OCI-LY1 (cell line): Measurements from ENCODE around the gene SLCO4C1.

Source experiments
- H2AFZ ChIP-seq: fragments of 200-600 bp; sonication (generic), shearing (Covaris generic); 2 replicates; pipeline ENCODE4 v1.6.0; 2014; ENCODE audit warnings: antibody characterized with exemption, mild to moderate bottlenecking, low read length
- H3F3A ChIP-seq: fragments of 200-600 bp; sonication (generic), shearing (Covaris generic); 2 replicates; pipeline ENCODE4 v1.6.0; 2014; ENCODE audit warnings: mild to moderate bottlenecking, antibody characterized with exemption, low read length, moderate library complexity; ENCODE audit not compliant: insufficient read depth
- H3K27ac ChIP-seq: fragments of 200-600 bp; sonication (generic); 2 replicates; pipeline ENCODE4 v1.5.1; 2014; ENCODE audit warnings: low read length, mixed run types, mild to moderate bottlenecking, low read depth; ENCODE audit not compliant: poor library complexity, severe bottlenecking
- H3K27me3 ChIP-seq: fragments of 200-600 bp; sonication (generic); 2 replicates; pipeline ENCODE4 v1.6.0; 2014; ENCODE audit warnings: antibody characterized with exemption, mild to moderate bottlenecking, low read length, moderate library complexity; ENCODE audit not compliant: insufficient read depth
- H3K36me3 ChIP-seq: fragments of 200-600 bp; sonication (generic); 2 replicates; pipeline ENCODE4 v1.6.1; 2014; ENCODE audit warnings: mild to moderate bottlenecking, antibody characterized with exemption, low read length, moderate library complexity, mixed read lengths; ENCODE audit not compliant: insufficient read depth
- H3K4me1 ChIP-seq: fragments of 200-600 bp; sonication (generic); 2 replicates; pipeline ENCODE4 v1.5.1; 2014; ENCODE audit warnings: mild to moderate bottlenecking, low read length, moderate library complexity; ENCODE audit not compliant: insufficient read depth, severe bottlenecking
- H3K4me2 ChIP-seq: fragments of 200-600 bp; sonication (generic), shearing (Covaris generic); 2 replicates; pipeline ENCODE4 v1.6.1; 2014; ENCODE audit warnings: low read length
- H3K4me3 ChIP-seq: fragments of 200-600 bp; sonication (generic); 2 replicates; pipeline ENCODE4 v1.5.1; 2014; ENCODE audit warnings: low read length, low read depth, mild to moderate bottlenecking, mixed read lengths; ENCODE audit not compliant: poor library complexity, severe bottlenecking
- H3K79me2 ChIP-seq: fragments of 200-600 bp; shearing (Covaris generic); 2 replicates; pipeline ENCODE4 v1.6.1; 2016; ENCODE audit warnings: mixed run types, low read length, mixed read lengths; ENCODE audit not compliant: insufficient read depth
- H3K9ac ChIP-seq: fragments of 200-600 bp; sonication (generic), shearing (Covaris generic); 2 replicates; pipeline ENCODE4 v1.6.1; 2014; ENCODE audit warnings: mild to moderate bottlenecking, low read length, mixed read lengths
- H3K9me2 ChIP-seq: fragments of 200-600 bp; sonication (generic), shearing (Covaris generic); 2 replicates; pipeline ENCODE4 v1.6.1; 2014; ENCODE audit warnings: low read depth, mild to moderate bottlenecking, low read length, mixed read lengths
- H3K9me3 ChIP-seq: fragments of 200-600 bp; shearing (Covaris generic); 2 replicates; pipeline ENCODE4 v1.6.1; 2014; ENCODE audit warnings: low read length, mixed read lengths
- H4K20me1 ChIP-seq: fragments of 200-600 bp; sonication (generic), shearing (Covaris generic); 2 replicates; pipeline ENCODE4 v1.6.0; 2016; ENCODE audit warnings: mild to moderate bottlenecking, low read length; ENCODE audit not compliant: insufficient read depth
- CTCF ChIP-seq: fragments of 200-600 bp; sonication (generic), shearing (Covaris generic); IDR thresholded peaks from 2 replicates; pipeline ENCODE4 v1.5.1; 2017; ENCODE audit warnings: mild to moderate bottlenecking, antibody characterized with exemption, low read length, moderate library complexity, mixed read lengths
- EZH2 ChIP-seq: fragments of 200-600 bp; sonication (generic), shearing (Covaris generic); IDR thresholded peaks from 2 replicates; pipeline ENCODE4 v1.8.0; 2017; ENCODE audit warnings: borderline replicate concordance, mixed run types, mild to moderate bottlenecking, antibody characterized with exemption, low read length, moderate library complexity, mixed read lengths

The SLCO4C1 gene

GRCh38 chr5:102309586-102309985 lies 13.5 kb upstream of the SLCO4C1 start:
- H3K79me2 ChIP-seq, result no peaks in the 10 kb centered on the region
- H4K20me1 ChIP-seq, result no peaks in the 10 kb centered on the region
- H3K36me3 ChIP-seq, result no peaks in the 10 kb centered on the region
- TF ChIP-seq CTCF (no peak), EZH2 (no peak)
- H3K9ac ChIP-seq, result no peak overlapping the region
- no peaks in the 10 kb centered on the region for H3K9me3 ChIP-seq
- no peak overlapping the region for H3K4me2 ChIP-seq
- H3F3A ChIP-seq, result no peaks in the 10 kb centered on the region
- H3K27me3 ChIP-seq, result no peaks in the 10 kb centered on the region
- no peak overlapping the region for H3K4me3 ChIP-seq
- H3K27ac ChIP-seq, result no peak overlapping the region
- no peaks in the 10 kb centered on the region for H3K9me2 ChIP-seq
- H3K4me1 ChIP-seq, result no peaks in the 10 kb centered on the region
- H2AFZ ChIP-seq, result no peak overlapping the region

GRCh38 chr5:102307232-102307631 lies 11.1 kb upstream of the SLCO4C1 start:
- Histone ChIP-seq H3K36me3 (no peaks in the 10 kb centered on the region), H3K4me2 (no peak overlapping the region), H3K9me3 (no peaks in the 10 kb centered on the region), H3K27me3 (no peaks in the 10 kb centered on the region), H3K79me2 (no peaks in the 10 kb centered on the region), H4K20me1 (no peaks in the 10 kb centered on the region), H3F3A (no peaks in the 10 kb centered on the region), H2AFZ (no peak overlapping the region), H3K9ac (no peak overlapping the region), H3K27ac (no peak overlapping the region), H3K4me1 (no peaks in the 10 kb centered on the region), H3K4me3 (no peak overlapping the region), H3K9me2 (no peaks in the 10 kb centered on the region)
- TF ChIP-seq CTCF (no peak), EZH2 (no peak)

GRCh38 chr5:102306121-102306520 lies 10.0 kb upstream of the SLCO4C1 start:
- no peaks in the 10 kb centered on the region for H4K20me1 ChIP-seq
- no peak overlapping the region for H3K9ac ChIP-seq
- H3K9me2 ChIP-seq, result no peaks in the 10 kb centered on the region
- no peak overlapping the region for H3K27ac ChIP-seq
- no peak overlapping the region for H3K4me3 ChIP-seq
- H3F3A ChIP-seq, result no peaks in the 10 kb centered on the region
- H3K9me3 ChIP-seq, result no peaks in the 10 kb centered on the region
- H3K79me2 ChIP-seq, result no peaks in the 10 kb centered on the region
- no peak overlapping the region for H3K4me2 ChIP-seq
- no peaks in the 10 kb centered on the region for H3K4me1 ChIP-seq
- TF ChIP-seq CTCF (no peak), EZH2 (no peak)
- no peaks in the 10 kb centered on the region for H3K36me3 ChIP-seq
- no peak overlapping the region for H2AFZ ChIP-seq
- no peaks in the 10 kb centered on the region for H3K27me3 ChIP-seq
